Nephron (organoid): ENCODE measurements around the gene HSFY1.
"Not testable (repeated sequence)": the region's sequence is repeated elsewhere in the genome, so short reads cannot be mapped to it uniquely, and the experiment has no call there.

Experiments
- H3K27ac Mint-ChIP-seq, 3 experiments: 2 replicates each; pipeline ENCODE4 v1.8.0; 2020; ENCODE audit warnings: mixed read lengths in 3 of 3, mild to moderate bottlenecking in 2 of 3, moderate library complexity in 1 of 3
- H3K27me3 Mint-ChIP-seq: 2 replicates; pipeline ENCODE4 v1.8.0; 2021; ENCODE audit warnings: low read depth, mild to moderate bottlenecking, moderate library complexity, mixed read lengths
- H3K36me3 Mint-ChIP-seq: 2 replicates; pipeline ENCODE4 v1.8.0; 2020; ENCODE audit warnings: low read depth, mixed read lengths
- H3K4me1 Mint-ChIP-seq: 2 replicates; pipeline ENCODE4 v1.8.0; 2020; ENCODE audit warnings: mixed read lengths
- H3K4me3 Mint-ChIP-seq, 3 experiments: 2 replicates each; pipeline ENCODE4 v1.8.0; 2020; ENCODE audit warnings: mild to moderate bottlenecking in 3 of 3, mixed read lengths in 3 of 3, moderate library complexity in 2 of 3
- H3K9me3 Mint-ChIP-seq: 2 replicates; pipeline ENCODE4 v1.8.0; 2020; ENCODE audit warnings: mixed read lengths

Gene HSFY1, protein sequence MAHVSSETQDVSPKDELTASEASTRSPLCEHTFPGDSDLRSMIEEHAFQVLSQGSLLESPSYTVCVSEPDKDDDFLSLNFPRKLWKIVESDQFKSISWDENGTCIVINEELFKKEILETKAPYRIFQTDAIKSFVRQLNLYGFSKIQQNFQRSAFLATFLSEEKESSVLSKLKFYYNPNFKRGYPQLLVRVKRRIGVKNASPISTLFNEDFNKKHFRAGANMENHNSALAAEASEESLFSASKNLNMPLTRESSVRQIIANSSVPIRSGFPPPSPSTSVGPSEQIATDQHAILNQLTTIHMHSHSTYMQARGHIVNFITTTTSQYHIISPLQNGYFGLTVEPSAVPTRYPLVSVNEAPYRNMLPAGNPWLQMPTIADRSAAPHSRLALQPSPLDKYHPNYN

DNA sequence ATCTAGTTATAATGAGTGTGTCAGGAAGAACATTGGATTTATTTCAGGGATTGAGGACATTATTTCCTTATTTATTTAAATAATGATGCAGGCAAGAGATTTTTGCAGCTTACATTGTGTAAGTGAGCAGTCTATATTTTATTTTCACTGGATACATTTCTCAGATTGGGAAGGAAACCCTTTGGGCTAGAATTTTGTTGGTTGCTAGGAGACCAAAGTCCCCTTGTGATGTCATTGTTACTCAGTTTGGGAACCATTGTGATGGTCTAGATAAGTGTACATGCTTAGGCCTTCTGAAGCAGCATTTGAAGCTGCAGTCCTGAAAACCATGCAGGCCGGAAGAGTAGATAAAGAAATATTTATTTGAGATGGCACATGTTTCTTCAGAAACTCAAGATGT is at the start of gene HSFY1:
TSS of gene HSFY1 (plus strand) at position 301 of the 400 bp plus-strand sequence. CDS start at position 369, 68 bp downstream.
- H3K27ac Mint-ChIP-seq, H3K4me1 Mint-ChIP-seq, H3K9me3 Mint-ChIP-seq, H3K36me3 Mint-ChIP-seq, H3K4me3 Mint-ChIP-seq, H3K27me3 Mint-ChIP-seq: not testable (repeated sequence)

DNA sequence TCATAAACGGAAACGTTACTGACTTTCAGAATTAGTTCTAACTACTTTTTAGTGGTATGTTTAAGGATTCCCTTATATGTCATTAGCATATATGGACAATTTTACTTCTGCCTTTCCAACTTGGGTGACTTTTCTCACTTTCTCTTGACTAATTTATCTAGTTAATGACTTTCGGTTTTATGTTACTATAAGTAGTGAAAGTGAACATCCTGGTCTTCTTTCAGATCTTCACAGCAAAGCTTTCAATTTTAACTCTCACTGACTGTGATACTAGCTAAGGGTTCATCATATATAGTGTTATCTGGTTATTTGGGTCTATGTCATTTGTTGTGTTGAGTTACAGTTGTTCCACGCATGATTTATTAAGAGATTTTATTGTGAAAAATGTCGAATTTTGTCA is 42.3 kb upstream of the HSFY1 start:
- H3K9me3 Mint-ChIP-seq, H3K27me3 Mint-ChIP-seq, H3K36me3 Mint-ChIP-seq, H3K4me3 Mint-ChIP-seq, H3K27ac Mint-ChIP-seq, H3K4me1 Mint-ChIP-seq: not testable (repeated sequence)

DNA sequence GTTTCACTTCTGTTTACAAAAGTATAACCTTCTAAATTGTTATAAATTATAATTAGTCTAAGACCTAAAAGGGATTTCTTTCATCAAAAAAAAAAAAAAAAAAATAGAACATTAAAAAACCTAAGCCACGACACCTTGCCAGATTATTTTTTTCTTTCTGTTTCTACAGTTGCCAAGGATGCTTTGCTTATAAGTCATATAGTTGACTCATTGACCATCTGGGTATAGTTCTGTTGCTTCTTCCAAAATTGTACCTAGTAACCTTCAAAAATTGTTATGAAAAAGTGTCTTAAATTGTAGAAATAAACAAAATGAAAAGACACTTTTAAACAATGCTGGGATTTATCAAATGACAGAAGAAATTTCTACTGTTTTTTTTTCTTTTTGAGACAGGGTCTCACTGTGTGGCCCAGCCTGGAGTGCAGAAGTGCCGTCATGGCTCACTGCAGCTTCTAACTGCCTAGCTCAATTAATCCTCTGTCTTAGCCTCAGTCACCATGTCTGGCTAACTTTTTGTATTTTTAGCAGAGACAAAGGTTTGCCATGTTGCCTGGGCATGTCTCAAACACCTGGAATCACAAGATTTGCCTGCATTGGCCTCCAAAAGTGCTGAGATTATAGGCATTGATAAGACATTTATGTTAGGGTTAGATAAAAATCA is 15.4 kb upstream of the HSFY1 start:
- not testable (repeated sequence) for H3K27ac Mint-ChIP-seq, H3K27me3 Mint-ChIP-seq, H3K4me3 Mint-ChIP-seq, H3K9me3 Mint-ChIP-seq, H3K36me3 Mint-ChIP-seq, H3K4me1 Mint-ChIP-seq

DNA sequence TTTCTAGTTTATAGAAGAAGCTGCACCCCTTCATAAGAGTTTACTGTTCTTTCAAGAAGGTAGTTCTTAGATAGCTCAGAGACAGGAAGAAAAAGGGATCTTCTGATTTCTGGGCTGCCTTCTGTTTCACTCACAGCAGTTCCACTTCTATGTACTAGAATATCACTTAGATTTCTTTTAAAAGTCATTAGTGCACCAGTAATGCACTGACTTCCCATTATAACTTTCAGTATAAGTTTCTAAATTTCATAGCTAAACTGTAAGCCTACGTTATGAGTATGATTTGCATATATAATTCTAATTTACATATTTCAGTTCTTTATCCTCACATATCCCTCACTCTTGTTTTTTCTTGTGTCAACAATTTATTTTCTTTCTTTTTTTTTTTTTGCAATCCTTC is 7.6 kb upstream of the HSFY1 start:
- H3K4me1 Mint-ChIP-seq, H3K27ac Mint-ChIP-seq, H3K4me3 Mint-ChIP-seq: not testable (repeated sequence)

DNA sequence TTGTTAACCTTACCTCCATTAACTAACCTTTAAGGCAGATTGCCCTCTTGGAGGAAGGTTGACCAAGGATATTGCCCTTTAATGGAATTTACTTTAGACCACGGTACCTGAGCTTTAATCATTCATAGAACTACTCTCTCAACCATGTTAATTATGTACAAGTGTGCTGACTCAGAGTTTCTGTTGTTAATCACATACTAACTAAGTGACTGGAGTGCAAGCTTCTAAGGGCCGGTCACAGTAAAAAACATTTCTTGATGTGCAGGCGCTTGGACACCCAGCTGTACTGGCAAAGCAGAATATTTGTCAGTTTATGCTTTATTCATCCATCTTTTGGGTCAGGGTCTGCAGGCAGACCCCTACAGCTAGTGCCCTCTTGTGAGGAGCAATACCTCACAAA is 6.6 kb downstream of the HSFY1 start:
- H3K36me3 Mint-ChIP-seq, H3K27me3 Mint-ChIP-seq, H3K27ac Mint-ChIP-seq, H3K9me3 Mint-ChIP-seq, H3K4me1 Mint-ChIP-seq, H3K4me3 Mint-ChIP-seq: not testable (repeated sequence)

More for the DNA sequence above, 7.6 kb upstream of the HSFY1 start:
- H3K9me3 Mint-ChIP-seq, H3K36me3 Mint-ChIP-seq, H3K27me3 Mint-ChIP-seq: not testable (repeated sequence)

DNA sequence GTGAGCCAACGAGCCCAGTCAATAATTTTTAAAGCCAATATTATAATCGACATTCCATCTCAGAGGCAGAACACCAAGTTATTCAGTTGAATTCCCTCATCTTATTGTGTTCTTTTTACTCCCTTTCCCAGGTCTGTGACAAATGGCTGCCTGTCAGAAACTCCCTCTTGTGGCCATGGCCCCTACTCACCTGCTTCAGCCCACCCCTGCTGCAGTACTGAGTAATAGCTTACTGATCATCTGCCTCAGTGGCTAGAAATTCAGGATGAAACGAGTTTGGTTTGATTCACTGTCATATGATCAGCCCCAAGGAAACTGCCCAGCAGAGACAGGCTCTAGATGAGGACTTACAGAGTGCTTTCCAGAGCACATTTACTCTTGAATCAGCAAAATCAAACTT is 19.4 kb downstream of the HSFY1 start:
- not testable (repeated sequence) for H3K36me3 Mint-ChIP-seq, H3K4me1 Mint-ChIP-seq, H3K4me3 Mint-ChIP-seq, H3K27me3 Mint-ChIP-seq, H3K27ac Mint-ChIP-seq, H3K9me3 Mint-ChIP-seq
